ENCODE data around the gene GYPE.
"Not testable (repeated sequence)": the region's sequence is repeated elsewhere in the genome, so short reads cannot be mapped to it uniquely, and the experiment has no call there.

Gene GYPE

GRCh38 chr4:143905440-143905839 is at the start of gene GYPE:
Gene GYPE (minus strand): TSS chr4:143905559. CDS start chr4:143905507, 52 bp downstream.
- in situ Hi-C loops (cut with MboI; ENCODE audit: low sequenced_read_pairs), result not testable (repeated sequence)

GRCh38 chr4:143951458-143951972 is 46.2 kb upstream of the GYPE start:
- in situ Hi-C loops (cut with MboI; ENCODE audit: low sequenced_read_pairs), result not testable (repeated sequence)

- in situ Hi-C loops (cut with MboI; ENCODE audit: low sequenced_read_pairs), result not testable (repeated sequence)
Measured at GRCh38 chr4:143950967-143951366, 45.6 kb upstream of the GYPE start.

- in situ Hi-C loops (cut with MboI; ENCODE audit: low sequenced_read_pairs), result not testable (repeated sequence)
Measured at GRCh38 chr4:143950185-143950584, 44.8 kb upstream of the GYPE start.

- in situ Hi-C loops (cut with MboI; ENCODE audit: low sequenced_read_pairs), result not testable (repeated sequence)
Measured at GRCh38 chr4:143947493-143947892, 42.1 kb upstream of the GYPE start.

- in situ Hi-C loops (cut with MboI; ENCODE audit: low sequenced_read_pairs), result not testable (repeated sequence)
Measured at GRCh38 chr4:143940708-143941107, 35.3 kb upstream of the GYPE start.

GRCh38 chr4:143939528-143939927 is 34.2 kb upstream of the GYPE start:
- in situ Hi-C loops (cut with MboI; ENCODE audit: low sequenced_read_pairs), result no loop called here

- in situ Hi-C loops (cut with MboI; ENCODE audit: low sequenced_read_pairs), result not testable (repeated sequence)
Measured at GRCh38 chr4:143938890-143939289, 33.5 kb upstream of the GYPE start.

- in situ Hi-C loops (cut with MboI; ENCODE audit: low sequenced_read_pairs), result no loop called here
Measured at GRCh38 chr4:143921181-143921580, 15.8 kb upstream of the GYPE start.

GRCh38 chr4:143916485-143916884 is 11.1 kb upstream of the GYPE start:
- in situ Hi-C loops (cut with MboI; ENCODE audit: low sequenced_read_pairs), result not testable (repeated sequence)

GRCh38 chr4:143912478-143912877 is 7.1 kb upstream of the GYPE start:
- in situ Hi-C loops (cut with MboI; ENCODE audit: low sequenced_read_pairs), result not testable (repeated sequence)

- in situ Hi-C loops (cut with MboI; ENCODE audit: low sequenced_read_pairs), result not testable (repeated sequence)
Measured at GRCh38 chr4:143911528-143912417, 6.4 kb upstream of the GYPE start.

GRCh38 chr4:143910906-143911305 is 5.5 kb upstream of the GYPE start:
- in situ Hi-C loops (cut with MboI; ENCODE audit: low sequenced_read_pairs), result not testable (repeated sequence)

- in situ Hi-C loops (cut with MboI; ENCODE audit: low sequenced_read_pairs), result not testable (repeated sequence)
Measured at GRCh38 chr4:143907811-143908210, 2.5 kb upstream of the GYPE start.

- in situ Hi-C loops (cut with MboI; ENCODE audit: low sequenced_read_pairs), result not testable (repeated sequence)
Measured at GRCh38 chr4:143904431-143904830, 928 bp downstream of the GYPE start.

- in situ Hi-C loops (cut with MboI; ENCODE audit: low sequenced_read_pairs), result not testable (repeated sequence)
Measured at GRCh38 chr4:143890323-143890722, 15.0 kb downstream of the GYPE start.

- in situ Hi-C loops (cut with MboI; ENCODE audit: low sequenced_read_pairs), result not testable (repeated sequence)
Measured at GRCh38 chr4:143888189-143888588, 17.2 kb downstream of the GYPE start.

GRCh38 chr4:143884965-143885364 is 20.4 kb downstream of the GYPE start:
- in situ Hi-C loops (cut with MboI; ENCODE audit: low sequenced_read_pairs), result not testable (repeated sequence)

- in situ Hi-C loops (cut with MboI; ENCODE audit: low sequenced_read_pairs), result no loop called here
Measured at GRCh38 chr4:143883529-143883928, 21.8 kb downstream of the GYPE start.

GRCh38 chr4:143882892-143883291 is 22.5 kb downstream of the GYPE start:
- in situ Hi-C loops (cut with MboI; ENCODE audit: low sequenced_read_pairs), result no loop called here

- in situ Hi-C loops (cut with MboI; ENCODE audit: low sequenced_read_pairs), result not testable (repeated sequence)
Measured at GRCh38 chr4:143879561-143879960, 25.8 kb downstream of the GYPE start.

- in situ Hi-C loops (cut with MboI; ENCODE audit: low sequenced_read_pairs), result not testable (repeated sequence)
Measured at GRCh38 chr4:143875357-143875756, 30.0 kb downstream of the GYPE start.
